HepG2 (cell line): ENCODE data around the gene PPP1R27. TPM values are rescaled to one million over a fixed set of nuclear protein-coding genes. Genes with fewer than 3 reads are reported as not detected.

Experiments used
- CBX1 ChIP-seq: IDR thresholded peaks from one replicate; pipeline ENCODE4 v1.6.1; 2016; ENCODE audit warnings: antibody characterized with exemption, low read depth
- CBX5 ChIP-seq: sonication (generic); formaldehyde crosslinking; IDR thresholded peaks from 2 replicates; pipeline ENCODE4 v1.4.0; 2020; ENCODE audit warnings: missing genetic modification reagents, borderline replicate concordance
- DNMT3B ChIP-seq: conservative IDR thresholded peaks from 2 replicates; pipeline ENCODE4 v1.6.1; 2016; ENCODE audit warnings: missing biosample characterization, control low read depth
- ERF ChIP-seq: IDR thresholded peaks from 2 replicates; pipeline ENCODE4 v1.6.1; 2018; ENCODE audit warnings: missing biosample characterization, missing genetic modification reagents
- ETV5 ChIP-seq: IDR thresholded peaks from 2 replicates; pipeline ENCODE4 v1.6.1; 2018; ENCODE audit warnings: missing biosample characterization, missing genetic modification reagents, inconsistent platforms, borderline replicate concordance
- FOXK1 ChIP-seq: sonication (generic); formaldehyde crosslinking; IDR thresholded peaks from 2 replicates; pipeline ENCODE4 v1.4.0; 2020; ENCODE audit warnings: low read depth, missing genetic modification reagents, borderline replicate concordance
- MZF1 ChIP-seq: sonication (generic); formaldehyde crosslinking; IDR thresholded peaks from 2 replicates; pipeline ENCODE4 v1.8.1; 2023; ENCODE audit warnings: mild to moderate bottlenecking, missing genetic modification reagents, borderline replicate concordance
- RXRB ChIP-seq: IDR thresholded peaks from 2 replicates; pipeline ENCODE4 v1.6.1; 2016; ENCODE audit warnings: borderline replicate concordance, missing genetic modification reagents, missing compliant biosample characterization
- SIN3A ChIP-seq: IDR thresholded peaks from 2 replicates; pipeline ENCODE4 v1.6.1; 2011; ENCODE audit warnings: low read depth, mild to moderate bottlenecking, control low read depth, low read length, borderline replicate concordance
- SRSF4 ChIP-seq: fragments of 200-400 bp; formaldehyde crosslinking; IDR thresholded peaks from one replicate; pipeline ENCODE4 v1.6.1; 2018; ENCODE audit warnings: mild to moderate bottlenecking, low read depth, low read length, moderate library complexity; ENCODE audit not compliant: poor library complexity, severe bottlenecking
- SRY ChIP-seq: sonication (generic); formaldehyde crosslinking; IDR thresholded peaks from 2 replicates; pipeline ENCODE4 v1.8.0; 2022; ENCODE audit warnings: mild to moderate bottlenecking, missing genetic modification reagents
- THAP11 ChIP-seq: IDR thresholded peaks from 2 replicates; pipeline ENCODE4 v1.6.1; 2016; ENCODE audit warnings: missing biosample characterization, missing genetic modification reagents
- TSC22D2 ChIP-seq: sonication (generic); formaldehyde crosslinking; IDR thresholded peaks from 2 replicates; pipeline ENCODE4 v1.5.1; 2020; ENCODE audit warnings: missing genetic modification reagents, mild to moderate bottlenecking, borderline replicate concordance
- ZIK1 ChIP-seq: sonication (generic); formaldehyde crosslinking; IDR thresholded peaks from 2 replicates; pipeline ENCODE4 v1.5.0; 2020; ENCODE audit warnings: mild to moderate bottlenecking, low read depth, missing genetic modification reagents, borderline replicate concordance
- ZNF138 ChIP-seq: sonication (generic); formaldehyde crosslinking; IDR thresholded peaks from 2 replicates; pipeline ENCODE4 v1.5.0; 2020; ENCODE audit warnings: mild to moderate bottlenecking, low read depth, missing genetic modification reagents
- ZNF263 ChIP-seq: sonication (generic); formaldehyde crosslinking; IDR thresholded peaks from 2 replicates; pipeline ENCODE4 v1.4.0; 2020; ENCODE audit warnings: missing genetic modification reagents
- ZNF282 ChIP-seq: fragments of 450-650 bp; IDR thresholded peaks from 2 replicates; pipeline ENCODE4 v1.6.1; 2018; ENCODE audit not compliant: partially characterized antibody
- ZNF552 ChIP-seq: sonication (generic); formaldehyde crosslinking; IDR thresholded peaks from 2 replicates; pipeline ENCODE4 v1.9.0; 2022; ENCODE audit warnings: missing genetic modification reagents, mild to moderate bottlenecking, borderline replicate concordance
- ZNF614 ChIP-seq: IDR thresholded peaks from 2 replicates; pipeline ENCODE4 v1.6.1; 2018; ENCODE audit warnings: missing biosample characterization, missing genetic modification reagents, inconsistent platforms, borderline replicate concordance
- ZNF720 ChIP-seq: sonication (generic); formaldehyde crosslinking; IDR thresholded peaks from 2 replicates; pipeline ENCODE4 v1.4.0; 2020; ENCODE audit warnings: missing genetic modification reagents
- ZNF883 ChIP-seq: sonication (generic); formaldehyde crosslinking; IDR thresholded peaks from 2 replicates; pipeline ENCODE4 v1.5.1; 2020; ENCODE audit warnings: mild to moderate bottlenecking, missing genetic modification reagents; ENCODE audit errors: not compliant biosample characterization
- polyA plus RNA-seq, 8 experiments: library from polyadenylated mRNA; depleted of rRNA in 3 of 8; stranded (reverse) in 7 of 8; unstranded in 1 of 8; fragments of >200 nt; fragmentation: Illumina TruSeq in 4 of 8; extraction: Trizol in 4 of 8; gene quantifications; 2 replicates each; pipeline versions ENCODE4 v1.2.1 to v1.2.3, GENCODE V29; 2011 to 2016; ENCODE audit warnings: low read depth in 4 of 8, missing spikeins in 1 of 8, mixed read lengths in 1 of 8; ENCODE audit not compliant: insufficient read depth in 1 of 8
- total RNA-seq, 5 experiments: library from RNA; depleted of rRNA; stranded (reverse); fragments of >200 nt; fragmentation: Illumina TruSeq; extraction: Trizol; gene quantifications; 2 replicates each; pipeline ENCODE4 v1.2.3, GENCODE V29; 2016; ENCODE audit warnings: low read depth in 1 of 5
- TF ChIP-seq, protein P1 (sequence below): sonication (generic); formaldehyde crosslinking; IDR thresholded peaks from 2 replicates; pipeline ENCODE4 v1.4.0; 2020; ENCODE audit warnings: mild to moderate bottlenecking, missing genetic modification reagents

PPP1R27 gene
- total and polyA plus RNA-seq, 2 of the 13 experiments (the other 11 are each of a cell fraction or from before 2014, with no cell fraction given), result 0.17 to 1.00 TPM

DNA sequence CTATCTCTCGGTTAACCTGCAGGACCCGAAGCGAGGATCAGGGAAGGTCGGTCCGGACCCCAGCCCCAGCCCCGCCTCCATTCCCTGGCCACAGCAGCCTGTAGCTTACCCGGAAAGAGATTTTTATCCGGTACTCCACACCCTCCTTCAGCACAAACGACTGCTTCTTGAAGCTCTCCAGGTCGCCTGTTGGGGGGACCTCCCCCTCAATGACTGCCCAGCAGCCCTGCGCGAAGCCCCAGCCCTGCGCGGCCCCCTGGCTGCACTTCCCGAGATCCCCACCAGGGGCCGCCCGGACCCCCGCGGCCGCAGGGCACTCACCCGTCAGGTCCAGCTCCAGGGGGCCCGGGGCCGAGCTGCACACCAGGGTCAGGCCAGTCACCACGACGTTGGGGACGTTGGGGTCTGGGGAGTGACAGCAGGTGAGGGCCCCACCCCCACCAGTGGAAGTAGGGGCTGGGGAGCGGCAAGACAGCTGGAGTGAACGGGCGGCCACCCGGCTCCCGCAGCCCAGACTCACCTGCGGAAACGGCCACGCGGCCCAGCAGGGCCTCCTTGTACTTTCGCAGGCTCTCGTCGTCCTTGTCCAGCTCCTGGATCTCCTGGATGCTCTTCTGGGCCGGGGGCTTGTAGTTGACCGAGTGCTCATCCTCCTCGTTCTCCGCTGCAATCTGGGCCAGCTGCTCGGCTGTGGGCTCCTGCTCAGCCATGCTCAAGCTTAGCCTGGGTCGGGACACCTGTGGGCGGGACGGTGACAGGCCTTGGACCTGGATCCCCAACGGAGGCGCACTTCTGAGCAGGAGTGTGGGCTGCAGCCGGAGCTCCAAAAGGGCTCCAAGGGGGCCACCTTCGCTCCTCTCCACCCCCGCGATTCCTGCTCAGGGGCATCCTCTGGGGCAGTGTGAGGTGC is 34.6 kb upstream of the PPP1R27 start (continued):
- TF ChIP-seq, protein P1, sequence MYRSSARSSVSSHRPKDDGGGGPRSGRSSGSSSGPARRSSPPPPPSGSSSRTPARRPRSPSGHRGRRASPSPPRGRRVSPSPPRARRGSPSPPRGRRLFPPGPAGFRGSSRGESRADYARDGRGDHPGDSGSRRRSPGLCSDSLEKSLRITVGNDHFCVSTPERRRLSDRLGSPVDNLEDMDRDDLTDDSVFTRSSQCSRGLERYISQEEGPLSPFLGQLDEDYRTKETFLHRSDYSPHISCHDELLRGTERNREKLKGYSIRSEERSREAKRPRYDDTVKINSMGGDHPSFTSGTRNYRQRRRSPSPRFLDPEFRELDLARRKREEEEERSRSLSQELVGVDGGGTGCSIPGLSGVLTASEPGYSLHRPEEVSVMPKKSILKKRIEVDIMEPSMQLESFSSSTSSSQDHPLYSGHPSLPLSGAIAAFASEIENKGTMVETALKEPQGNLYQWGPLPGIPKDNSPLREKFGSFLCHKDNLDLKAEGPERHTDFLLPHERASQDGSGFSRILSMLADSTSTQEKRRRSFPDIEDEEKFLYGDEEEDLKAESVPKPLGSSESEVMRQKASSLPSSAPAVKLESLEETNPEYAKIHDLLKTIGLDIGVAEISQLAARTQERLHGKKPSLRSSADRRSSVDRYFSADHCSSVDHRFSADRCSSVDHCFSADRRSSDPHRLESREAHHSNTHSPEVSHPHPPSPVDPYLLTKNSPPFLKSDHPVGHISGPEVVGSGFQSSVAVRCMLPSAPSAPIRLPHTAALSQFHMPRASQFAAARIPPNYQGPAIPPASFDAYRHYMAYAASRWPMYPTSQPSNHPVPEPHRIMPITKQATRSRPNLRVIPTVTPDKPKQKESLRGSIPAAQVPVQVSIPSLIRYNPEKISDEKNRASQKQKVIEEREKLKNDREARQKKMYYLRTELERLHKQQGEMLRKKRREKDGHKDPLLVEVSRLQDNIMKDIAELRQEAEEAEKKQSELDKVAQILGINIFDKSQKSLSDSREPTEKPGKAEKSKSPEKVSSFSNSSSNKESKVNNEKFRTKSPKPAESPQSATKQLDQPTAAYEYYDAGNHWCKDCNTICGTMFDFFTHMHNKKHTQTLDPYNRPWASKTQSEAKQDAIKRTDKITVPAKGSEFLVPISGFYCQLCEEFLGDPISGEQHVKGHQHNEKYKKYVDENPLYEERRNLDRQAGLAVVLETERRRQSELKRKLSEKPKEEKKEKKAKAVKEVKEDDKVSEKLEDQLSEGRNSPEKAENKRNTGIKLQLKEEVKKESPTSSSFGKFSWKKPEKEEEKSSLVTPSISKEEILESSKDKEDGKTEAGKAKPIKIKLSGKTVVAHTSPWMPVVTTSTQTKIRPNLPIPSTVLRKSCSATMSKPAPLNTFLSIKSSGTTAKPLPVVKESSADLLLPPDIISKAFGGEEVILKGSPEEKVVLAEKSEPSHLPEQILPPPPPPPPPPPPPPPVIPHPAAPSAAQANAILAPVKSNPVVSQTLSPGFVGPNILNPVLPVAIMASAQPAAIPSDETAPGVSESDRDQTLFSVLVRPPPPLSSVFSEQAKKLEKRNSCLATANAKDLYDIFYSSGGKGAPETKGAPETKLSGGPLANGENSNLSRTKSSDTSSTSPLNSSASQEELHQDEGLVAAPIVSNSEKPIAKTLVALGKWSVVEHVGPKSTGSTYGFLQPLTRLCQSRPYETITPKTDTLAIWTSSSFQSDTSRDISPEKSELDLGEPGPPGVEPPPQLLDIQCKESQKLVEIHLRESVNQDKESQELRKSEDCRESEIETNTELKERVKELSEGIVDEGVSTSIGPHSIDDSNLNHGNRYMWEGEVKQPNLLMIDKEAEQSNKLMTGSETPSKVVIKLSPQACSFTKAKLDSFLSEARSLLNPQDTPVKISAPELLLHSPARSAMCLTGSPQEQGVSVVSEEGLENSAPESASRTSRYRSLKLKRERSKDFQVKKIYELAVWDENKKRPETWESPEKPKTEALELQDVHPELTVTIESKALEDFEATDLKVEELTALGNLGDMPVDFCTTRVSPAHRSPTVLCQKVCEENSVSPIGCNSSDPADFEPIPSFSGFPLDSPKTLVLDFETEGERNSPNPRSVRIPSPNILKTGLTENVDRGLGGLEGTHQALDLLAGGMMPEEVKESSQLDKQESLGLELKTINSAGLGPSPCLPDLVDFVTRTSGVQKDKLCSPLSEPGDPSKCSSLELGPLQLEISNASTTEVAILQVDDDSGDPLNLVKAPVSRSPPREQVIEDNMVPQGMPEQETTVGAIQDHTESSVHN (CRISPR knock-in tag), result no peak
- TF ChIP-seq RXRB (CRISPR knock-in tag) (no peak), CBX1 (no peak), ZIK1 (0 out of 2 replicates have a peak, but pooled peaks have one; percentile 32), TSC22D2 (CRISPR knock-in tag) (0 out of 2 replicates have a peak, but pooled peaks have one; percentile 4), SRY (CRISPR knock-in tag) (no peak; the same call in 1 of the 2 replicates), ZNF552 (CRISPR knock-in tag) (no peak; the same call in 1 of the 2 replicates), THAP11 (CRISPR knock-in tag) (peak; percentile 19; the same call in 1 of the 2 replicates), ETV5 (CRISPR knock-in tag) (peak; percentile 33; the same call in 1 of the 2 replicates), MZF1 (no peak), ZNF138 (CRISPR knock-in tag) (no peak), ZNF720 (no peak), SIN3A (no peak), ZNF614 (CRISPR knock-in tag) (0 out of 2 replicates have a peak, but pooled peaks have one; percentile 16), DNMT3B (CRISPR knock-in tag) (no peak), ZNF282 (no peak), FOXK1 (peak; percentile 2; the same call in 1 of the 2 replicates), CBX5 (no peak), SRSF4 (no peak), ERF (no peak), ZNF883 (no peak), ZNF263 (0 out of 2 replicates have a peak, but pooled peaks have one; percentile 40)
